Retinal pigment epithelial cell (primary cell): Measurements from ENCODE around the gene CDC40.
"Not testable (repeated sequence)": the region's sequence is repeated elsewhere in the genome, so short reads cannot be mapped to it uniquely, and the experiment has no call there.

Source experiments
- DNase-seq: peaks from one replicate; pipeline ENCODE4 v3.0.0-alpha.2; 2010; ENCODE audit warnings: low read depth
- H3K4me3 ChIP-seq: 2 replicates; pipeline ENCODE4 v1.5.1; 2011; ENCODE audit warnings: mild to moderate bottlenecking, low read length, control low read depth, moderate library complexity
- TF ChIP-seq, protein P1 (sequence below): conservative IDR thresholded peaks from 2 replicates; pipeline ENCODE4 v1.5.1; 2011; ENCODE audit warnings: low read depth, low read length, control low read depth, inconsistent platforms

CDC40 gene

DNA sequence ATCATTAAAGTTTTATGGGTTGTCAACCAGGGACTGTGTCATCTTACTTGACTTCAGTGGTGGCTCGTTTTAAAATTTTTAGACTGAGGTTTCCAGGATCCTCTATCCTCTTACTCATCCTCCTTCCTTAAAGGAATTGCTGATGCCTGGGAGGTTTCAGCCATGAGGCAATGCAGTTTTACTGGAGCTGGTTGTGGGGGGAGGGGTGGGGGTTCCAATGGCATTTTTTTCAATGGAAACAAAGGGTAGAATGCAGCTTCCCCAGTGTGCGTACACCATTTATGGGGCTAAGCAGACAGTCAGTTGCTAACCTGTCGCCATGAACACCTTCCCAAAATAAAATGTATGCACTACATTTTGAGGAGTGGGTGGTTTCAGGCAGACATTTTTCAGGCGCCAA is 89.9 kb downstream of the CDC40 start:
- DNase-seq, result no peak

DNA sequence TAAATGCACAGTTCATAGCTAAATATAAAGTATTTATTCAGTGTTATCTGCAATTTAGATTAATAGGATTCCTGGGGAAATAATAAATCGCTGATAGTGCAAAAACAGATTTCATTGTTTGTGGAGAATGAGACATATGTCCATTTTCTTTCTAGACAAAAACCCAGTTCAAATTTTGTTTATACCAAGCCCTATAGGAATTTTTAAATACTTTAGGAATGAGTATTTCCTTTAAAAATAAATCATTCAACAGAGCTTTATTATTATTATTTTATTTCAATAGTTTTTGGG is 91.5 kb downstream of the CDC40 start:
- no peak for DNase-seq

More for the DNA sequence above, 89.9 kb downstream of the CDC40 start:
- TF ChIP-seq, protein P1, sequence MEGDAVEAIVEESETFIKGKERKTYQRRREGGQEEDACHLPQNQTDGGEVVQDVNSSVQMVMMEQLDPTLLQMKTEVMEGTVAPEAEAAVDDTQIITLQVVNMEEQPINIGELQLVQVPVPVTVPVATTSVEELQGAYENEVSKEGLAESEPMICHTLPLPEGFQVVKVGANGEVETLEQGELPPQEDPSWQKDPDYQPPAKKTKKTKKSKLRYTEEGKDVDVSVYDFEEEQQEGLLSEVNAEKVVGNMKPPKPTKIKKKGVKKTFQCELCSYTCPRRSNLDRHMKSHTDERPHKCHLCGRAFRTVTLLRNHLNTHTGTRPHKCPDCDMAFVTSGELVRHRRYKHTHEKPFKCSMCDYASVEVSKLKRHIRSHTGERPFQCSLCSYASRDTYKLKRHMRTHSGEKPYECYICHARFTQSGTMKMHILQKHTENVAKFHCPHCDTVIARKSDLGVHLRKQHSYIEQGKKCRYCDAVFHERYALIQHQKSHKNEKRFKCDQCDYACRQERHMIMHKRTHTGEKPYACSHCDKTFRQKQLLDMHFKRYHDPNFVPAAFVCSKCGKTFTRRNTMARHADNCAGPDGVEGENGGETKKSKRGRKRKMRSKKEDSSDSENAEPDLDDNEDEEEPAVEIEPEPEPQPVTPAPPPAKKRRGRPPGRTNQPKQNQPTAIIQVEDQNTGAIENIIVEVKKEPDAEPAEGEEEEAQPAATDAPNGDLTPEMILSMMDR, result no peak
- no peak overlapping the region for H3K4me3 ChIP-seq

DNA sequence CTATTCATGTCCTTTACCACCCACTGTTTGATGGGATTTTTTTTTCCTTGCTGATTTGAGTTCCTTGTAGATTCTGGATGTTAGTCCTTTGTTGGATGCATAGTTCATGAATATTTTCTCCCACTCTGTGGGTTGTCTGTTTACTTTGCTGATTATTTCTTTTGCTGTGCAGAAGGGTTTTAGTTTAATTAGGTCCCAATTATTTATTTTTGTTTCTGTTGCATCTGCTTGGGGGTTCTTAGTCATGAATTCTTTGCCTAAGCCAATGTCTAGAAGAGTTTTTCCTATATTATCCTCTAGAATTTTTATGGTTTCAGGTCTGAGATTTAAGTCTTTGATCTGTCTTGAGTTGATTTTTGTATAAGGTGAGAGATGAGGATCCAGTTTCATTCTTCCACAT is 92.6 kb downstream of the CDC40 start:
- H3K4me3 ChIP-seq, DNase-seq: not testable (repeated sequence)

More for the DNA sequence above, 91.5 kb downstream of the CDC40 start:
- H3K4me3 ChIP-seq, result no peak overlapping the region
- TF ChIP-seq, protein P1, result no peak

DNA sequence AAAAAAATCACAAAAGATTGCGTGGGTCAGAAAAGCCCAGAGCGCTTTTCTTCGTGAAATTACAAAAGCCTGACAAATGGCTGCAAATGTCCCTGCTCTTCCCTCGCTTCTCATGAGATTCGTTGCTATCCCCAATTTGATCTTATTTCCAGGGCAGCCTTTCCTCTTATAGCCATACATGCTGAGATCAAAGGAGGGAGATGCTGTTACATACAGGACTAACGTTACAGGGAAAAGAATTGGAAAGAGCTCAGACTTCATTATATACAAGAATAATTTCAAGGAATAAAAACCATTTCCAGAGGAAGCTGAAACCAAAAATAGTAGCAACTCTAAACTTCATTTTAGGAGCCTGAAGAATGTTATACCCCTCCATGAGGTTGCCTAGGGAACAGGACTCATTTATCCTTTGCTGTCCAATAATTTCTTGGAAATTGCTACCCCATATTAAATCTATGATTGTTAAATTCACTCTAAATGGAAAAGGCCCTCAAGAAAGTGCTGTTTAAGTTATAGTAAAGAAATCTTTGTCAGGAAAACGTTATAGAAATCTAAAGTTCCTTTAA is 97.0 kb downstream of the CDC40 start:
- DNase-seq, result no peak

More for the DNA sequence above, 97.0 kb downstream of the CDC40 start:
- no peak overlapping the region for H3K4me3 ChIP-seq
- TF ChIP-seq, protein P1, result no peak
